GM19035 (cell line): ENCODE measurements around the gene CTTNBP2NL.

Experiments used
- ATAC-seq: cut with Tn5 transposase; IDR thresholded peaks from one replicate; pipeline ENCODE4 v1.9.1; 2021; ENCODE audit not compliant: unreplicated experiment

Gene CTTNBP2NL

DNA sequence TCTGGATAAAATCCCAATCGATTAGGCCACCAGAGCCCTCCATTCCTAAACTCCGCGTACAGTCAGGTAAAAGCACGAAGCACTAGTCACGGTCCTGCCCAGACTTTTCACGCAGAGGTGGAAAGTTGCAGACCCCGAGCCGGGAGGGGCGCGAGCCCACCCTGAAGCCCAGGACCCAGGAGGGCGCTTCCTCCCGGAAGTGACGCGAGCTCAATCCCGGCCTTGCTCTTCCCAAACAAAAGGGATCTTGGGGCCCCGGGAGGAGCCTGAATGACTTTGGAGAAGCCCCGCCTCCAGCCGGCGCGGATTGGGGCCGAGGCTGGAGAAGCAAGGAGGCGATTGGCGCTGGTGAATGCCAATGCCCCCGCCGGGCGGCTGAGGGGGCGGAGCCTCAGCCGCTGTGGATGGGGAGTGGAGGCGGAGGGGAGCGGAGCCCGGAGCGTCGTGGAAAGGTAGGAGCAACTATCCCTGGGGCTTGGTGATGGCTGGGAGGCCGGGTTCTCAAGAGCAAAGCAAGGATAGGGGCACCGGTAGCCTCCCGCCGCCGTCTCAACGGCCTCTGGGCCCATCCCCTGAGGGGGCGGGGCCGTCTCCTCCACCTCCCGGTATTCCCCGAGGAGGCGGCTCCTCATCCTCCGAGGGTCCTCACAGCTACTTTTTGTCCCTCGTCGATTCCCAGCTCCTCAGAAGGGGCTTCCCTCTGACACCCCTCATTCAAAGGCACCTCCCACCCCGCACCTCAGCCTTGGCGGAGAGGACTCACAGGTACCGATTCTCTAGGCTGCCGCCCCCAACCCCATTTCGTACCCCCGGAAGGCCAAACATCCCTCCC lies at the start of gene CTTNBP2NL:
Gene CTTNBP2NL (plus strand): TSS at position 394 of the 832 bp plus-strand sequence. CDS start 19,952 bp downstream, outside the sequence.
- peak; percentile 84 for ATAC-seq

DNA sequence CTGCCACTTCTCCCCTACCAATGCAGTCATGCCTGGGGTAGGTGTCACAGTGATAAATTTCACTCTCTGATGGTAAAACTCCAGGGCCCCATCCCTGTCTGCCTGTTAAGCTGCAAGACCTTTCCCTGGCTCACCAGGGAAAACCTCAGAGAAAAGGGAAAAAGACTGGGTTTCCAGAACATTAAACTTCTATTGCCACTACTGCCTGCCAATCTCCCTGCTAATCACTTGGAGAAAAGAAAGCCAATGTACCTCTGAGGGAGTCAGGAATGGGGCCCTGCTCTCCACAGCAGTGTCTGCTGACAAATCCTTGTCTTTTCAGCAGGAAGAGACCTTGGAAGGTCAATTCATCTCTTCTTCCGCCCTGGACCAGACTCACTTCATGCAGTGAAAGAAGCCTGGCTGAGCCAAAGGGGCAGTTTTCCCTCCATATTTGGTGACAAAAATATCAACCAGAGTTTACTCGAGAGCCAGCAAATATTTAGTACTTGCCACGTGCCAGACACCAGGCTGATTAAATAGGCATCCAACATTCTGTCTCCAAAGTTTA lies 49.1 kb upstream of the CTTNBP2NL start:
- no peak for ATAC-seq

GRCh38 chr1:112356765-112357164 lies 39.2 kb upstream of the CTTNBP2NL start:
- ATAC-seq: no peak

DNA sequence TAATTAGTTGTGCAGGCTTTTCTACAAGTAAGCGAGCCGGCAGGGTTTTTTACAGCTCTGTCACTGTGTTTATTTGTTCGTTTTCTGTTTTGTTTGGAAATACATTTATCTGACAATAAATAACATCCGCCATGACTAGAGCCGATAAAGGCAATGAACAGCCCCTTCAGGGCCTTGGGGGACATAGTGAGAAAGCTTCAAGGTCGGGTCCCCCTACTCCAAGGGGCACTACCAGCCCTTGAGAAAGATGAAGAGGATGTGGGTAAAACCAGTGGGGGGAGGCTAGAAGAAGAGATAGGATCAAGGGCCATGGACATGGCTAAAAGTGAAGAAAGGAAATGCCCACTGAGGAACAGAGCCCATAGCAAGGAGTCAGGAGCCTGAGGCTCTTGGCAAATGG lies 38.5 kb upstream of the CTTNBP2NL start:
- ATAC-seq: no peak

GRCh38 chr1:112358061-112358770 lies 37.8 kb upstream of the CTTNBP2NL start:
- no peak for ATAC-seq

DNA sequence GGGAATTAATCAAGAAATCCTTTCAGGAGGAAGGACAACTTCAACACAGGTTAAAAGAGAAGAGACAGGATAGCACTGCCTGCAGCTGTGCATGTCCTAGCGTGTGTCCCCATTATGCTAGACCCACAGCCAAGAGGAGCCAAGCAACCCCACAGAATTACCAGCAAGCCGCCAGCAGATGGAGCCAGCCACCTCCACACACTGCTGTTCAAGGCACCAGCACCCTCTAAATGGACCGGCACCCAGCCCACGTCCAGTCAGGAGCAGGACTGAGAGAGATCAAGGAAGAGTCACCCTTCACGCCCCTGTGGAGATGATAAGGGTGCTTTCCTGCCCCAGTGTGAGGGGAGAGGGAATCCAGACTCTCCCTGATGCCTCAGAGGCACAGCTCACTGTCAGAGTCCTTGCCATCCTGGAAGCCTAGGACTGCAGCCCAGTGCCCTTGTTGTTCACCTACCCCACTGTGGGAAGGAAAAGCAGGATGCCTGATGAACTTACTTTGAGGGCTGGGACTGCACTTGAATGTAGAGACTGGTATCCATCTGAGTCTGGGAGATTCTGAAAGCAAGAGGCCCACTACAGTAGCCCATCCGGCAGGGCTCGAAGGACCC lies 37.1 kb upstream of the CTTNBP2NL start:
- ATAC-seq: no peak

- ATAC-seq: no peak
These were observed 35.9 kb upstream of the CTTNBP2NL start for GRCh38 chr1:112359961-112360767.

GRCh38 chr1:112363636-112364035 lies 32.4 kb upstream of the CTTNBP2NL start:
- no peak for ATAC-seq

- ATAC-seq: no peak
These were observed 27.8 kb upstream of the CTTNBP2NL start for GRCh38 chr1:112368198-112368597.

- ATAC-seq: peak; percentile 96
These were observed 26.4 kb upstream of the CTTNBP2NL start for GRCh38 chr1:112369392-112370285.

- no peak for ATAC-seq
These were observed 25.0 kb upstream of the CTTNBP2NL start for GRCh38 chr1:112370996-112371395.

DNA sequence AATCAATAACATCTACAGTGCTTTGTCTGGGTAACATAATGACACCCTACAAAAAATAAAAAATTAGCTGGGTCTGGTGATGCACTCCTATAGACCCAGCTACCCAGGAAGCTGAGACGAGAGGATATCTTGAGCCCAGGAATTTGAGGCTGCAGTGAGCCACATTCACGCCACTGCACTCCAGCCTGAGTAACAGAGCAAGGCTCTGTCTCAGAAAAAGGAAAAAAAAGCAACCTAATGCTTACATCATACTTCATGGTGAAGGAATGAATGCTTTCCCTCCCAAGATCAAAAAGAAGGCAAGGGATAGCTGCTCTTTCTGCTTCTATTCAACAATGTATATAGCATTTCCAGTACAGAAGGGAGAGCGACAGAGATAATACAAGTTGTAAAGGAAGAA lies 24.2 kb upstream of the CTTNBP2NL start:
- no peak for ATAC-seq

- no peak for ATAC-seq
These were observed 22.2 kb upstream of the CTTNBP2NL start for GRCh38 chr1:112373806-112374205.

GRCh38 chr1:112375701-112376100 lies 20.3 kb upstream of the CTTNBP2NL start:
- no peak for ATAC-seq

DNA sequence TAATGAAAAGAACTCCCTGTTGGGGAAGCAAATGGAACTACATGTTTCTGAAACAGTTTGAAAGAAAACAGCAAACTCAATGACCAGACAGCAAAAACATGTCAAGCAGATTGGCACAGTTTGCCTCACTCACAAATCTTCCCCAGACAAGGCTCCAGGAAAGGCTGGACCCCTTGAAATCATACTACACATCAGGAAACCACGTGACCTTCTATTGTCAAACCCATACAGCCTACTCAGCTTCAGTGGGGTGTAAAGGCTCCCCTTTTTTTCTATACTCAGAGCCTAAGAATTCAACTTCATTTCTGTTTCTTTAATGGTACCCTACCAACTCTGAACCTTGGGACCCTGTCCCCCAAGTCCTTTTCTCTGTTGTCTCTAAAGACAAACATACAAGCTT lies 15.7 kb upstream of the CTTNBP2NL start:
- no peak for ATAC-seq

GRCh38 chr1:112381324-112382076 lies 14.5 kb upstream of the CTTNBP2NL start:
- ATAC-seq: no peak

DNA sequence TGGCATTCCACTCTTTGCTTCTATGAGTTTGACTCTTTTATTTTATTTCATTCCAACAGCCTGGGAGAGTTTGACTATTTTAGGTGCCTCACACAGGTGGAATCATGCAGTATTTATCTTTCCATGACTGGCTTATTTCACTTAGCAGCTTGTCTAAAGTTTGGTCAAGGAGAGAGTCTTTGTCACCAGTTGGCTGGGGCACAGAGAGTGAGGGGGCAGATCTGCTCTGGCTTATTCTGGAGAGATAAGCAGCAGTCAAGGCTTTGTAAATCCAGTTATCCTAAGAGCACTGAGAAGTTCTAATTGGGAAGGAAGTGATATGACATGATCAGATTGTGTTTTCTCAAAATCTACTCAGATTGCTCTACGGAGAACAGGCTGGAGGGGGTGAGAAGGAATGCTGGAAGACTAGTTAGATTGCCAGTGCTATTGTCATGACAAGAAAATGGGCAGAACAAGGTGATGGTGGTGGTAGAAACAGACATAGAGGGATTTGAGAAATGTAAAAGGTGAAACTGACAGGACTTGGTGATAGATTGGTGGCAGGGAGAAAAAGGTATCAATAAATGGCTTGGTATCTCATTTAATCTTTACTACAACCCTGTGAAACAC lies 12.1 kb upstream of the CTTNBP2NL start:
- no peak for ATAC-seq

- no peak for ATAC-seq
These were observed 9.8 kb upstream of the CTTNBP2NL start for GRCh38 chr1:112386024-112386723.
